Activated CD8-positive, alpha-beta memory T cell treated with anti-CD3 and anti-CD28 coated beads, Interleukin-2, amount 50 U/mL, for 4 hours (primary cell): Measurements from ENCODE around the gene CACTIN.
A peak's percentile ranks its signal among the peaks of the same experiment; 100 is the strongest.
"Not testable (repeated sequence)": the region's sequence is repeated elsewhere in the genome, so short reads cannot be mapped to it uniquely, and the experiment has no call there.

Experiments used
- DNase-seq: peaks from one replicate; pipeline ENCODE4 v3.0.0-alpha.2; 2020

Gene CACTIN

GRCh38 chr19:3626473-3627350 is at the start of gene CACTIN:
CACTIN (minus strand) TSS chr19:3626790; CDS start chr19:3626762, 28 bp downstream.
- DNase-seq, result peak; percentile 98

GRCh38 chr19:3674784-3675543 is 48.4 kb upstream of the CACTIN start:
- no peak for DNase-seq

GRCh38 chr19:3673506-3674439 is 47.2 kb upstream of the CACTIN start:
- no peak for DNase-seq

- no peak for DNase-seq
Measured at GRCh38 chr19:3672993-3673392, 46.4 kb upstream of the CACTIN start.

GRCh38 chr19:3672575-3672948 is 46.0 kb upstream of the CACTIN start:
- DNase-seq, result no peak

GRCh38 chr19:3671680-3672574 is 45.3 kb upstream of the CACTIN start:
- peak; percentile 41 for DNase-seq

GRCh38 chr19:3670796-3671679 is 44.4 kb upstream of the CACTIN start:
- DNase-seq, result peak; percentile 45

- no peak for DNase-seq
Measured at GRCh38 chr19:3669947-3670795, 43.6 kb upstream of the CACTIN start.

- DNase-seq, result no peak
Measured at GRCh38 chr19:3669082-3669946, 42.7 kb upstream of the CACTIN start.

GRCh38 chr19:3668331-3669081 is 41.9 kb upstream of the CACTIN start:
- no peak for DNase-seq

GRCh38 chr19:3667766-3668165 is 41.2 kb upstream of the CACTIN start:
- DNase-seq, result no peak

- no peak for DNase-seq
Measured at GRCh38 chr19:3667037-3667638, 40.5 kb upstream of the CACTIN start.

GRCh38 chr19:3666545-3666856 is 39.9 kb upstream of the CACTIN start:
- not testable (repeated sequence) for DNase-seq

- DNase-seq, result peak; percentile 81
Measured at GRCh38 chr19:3665681-3666544, 39.3 kb upstream of the CACTIN start.

- no peak for DNase-seq
Measured at GRCh38 chr19:3664879-3665642, 38.5 kb upstream of the CACTIN start.

GRCh38 chr19:3663838-3664237 is 37.2 kb upstream of the CACTIN start:
- DNase-seq, result no peak
